ENCODE measurements around the gene SRSF11. TPM values are rescaled to one million over a fixed set of nuclear protein-coding genes. Genes with fewer than 3 reads are reported as not detected.

Gene SRSF11
- total RNA-seq, 2 experiments from 2014 or later: 177 to 178 TPM

GRCh38 chr1:70227439-70227838 lies 6.3 kb downstream of the SRSF11 start:
- Mint-ChIP-seq H3K27ac (peak overlapping the region; percentile 63), H3K36me3 (ENCODE audit: low read depth) (peaks cover 53% of the 10 kb centered on the region), H3K9me3 (no peaks in the 10 kb centered on the region), H3K4me1 (peaks cover 55% of the 10 kb centered on the region), H3K4me3 (no peak overlapping the region), H3K27me3 (no peaks in the 10 kb centered on the region)
- no peak for DNase-seq
- ChIA-PET CTCF (interaction anchor here (0.8 kb wide), 1 partner anchor 30 kb away, joined by 4 read pairs; no protein-coding TSS in a partner anchor), POLR2A (interaction anchor here (1.0 to 1.8 kb wide), 4 partner anchors 16 to 183 kb away, joined by 4 to 8 read pairs (median 6); partner anchors contain the start of genes CTH and LRRC40)

- Mint-ChIP-seq H3K9me3 (no peaks in the 10 kb centered on the region), H3K4me3 (no peak overlapping the region), H3K27me3 (no peaks in the 10 kb centered on the region), H3K27ac (no peak overlapping the region), H3K36me3 (ENCODE audit: low read depth) (peaks cover 53% of the 10 kb centered on the region), H3K4me1 (peaks cover 42% of the 10 kb centered on the region)
- ChIA-PET CTCF (no interaction called here), POLR2A (interaction anchor here (1.5 kb wide), 1 partner anchor 23 kb away, joined by 8 read pairs; the partner anchor contains the start of gene LRRC40)
- no peak for DNase-seq
Measured at GRCh38 chr1:70228670-70229069, 7.5 kb downstream of the SRSF11 start.

- H3K4me1 Mint-ChIP-seq: peaks cover 23% of the 10 kb centered on the region
- no peak for DNase-seq
- no peaks in the 10 kb centered on the region for H3K27me3 Mint-ChIP-seq
- CTCF ChIA-PET: no interaction called here
- POLR2A ChIA-PET: interaction anchor here (1.3 kb wide), 1 partner anchor 11 kb away, joined by 5 read pairs; the partner anchor contains the start of gene SRSF11
- peaks cover 65% of the 10 kb centered on the region for H3K36me3 Mint-ChIP-seq (ENCODE audit: low read depth)
- H3K4me3 Mint-ChIP-seq: no peak overlapping the region
- no peaks in the 10 kb centered on the region for H3K9me3 Mint-ChIP-seq
- no peak overlapping the region for H3K27ac Mint-ChIP-seq
Measured at GRCh38 chr1:70231475-70231874, 10.3 kb downstream of the SRSF11 start.

GRCh38 chr1:70234733-70235132 lies 13.6 kb downstream of the SRSF11 start:
- Mint-ChIP-seq H3K9me3 (no peaks in the 10 kb centered on the region), H3K27ac (no peak overlapping the region), H3K36me3 (ENCODE audit: low read depth) (peaks cover 77% of the 10 kb centered on the region), H3K4me3 (no peak overlapping the region), H3K4me1 (peaks cover 6% of the 10 kb centered on the region), H3K27me3 (no peaks in the 10 kb centered on the region)
- ChIA-PET POLR2A (interaction anchor here (1.0 to 1.7 kb wide), 4 partner anchors 8 to 120 kb away, joined by 3 to 8 read pairs (median 4); partner anchors contain the start of genes ANKRD13C and SRSF11), CTCF (interaction anchor here (1.6 kb wide), 1 partner anchor 101 kb away, joined by 4 read pairs; no protein-coding TSS in a partner anchor)
- no peak for DNase-seq

- ChIA-PET POLR2A (no interaction called here), CTCF (no interaction called here)
- H3K4me3 Mint-ChIP-seq: no peak overlapping the region
- DNase-seq: no peak
- no peak overlapping the region for H3K27ac Mint-ChIP-seq
- peaks cover 73% of the 10 kb centered on the region for H3K36me3 Mint-ChIP-seq (ENCODE audit: low read depth)
- H3K9me3 Mint-ChIP-seq: no peaks in the 10 kb centered on the region
- H3K27me3 Mint-ChIP-seq: no peaks in the 10 kb centered on the region
- H3K4me1 Mint-ChIP-seq: peaks cover 7% of the 10 kb centered on the region
Measured at GRCh38 chr1:70239940-70240339, 18.8 kb downstream of the SRSF11 start.

- ChIA-PET CTCF (no interaction called here), POLR2A (interaction anchor here (0.9 to 1.8 kb wide), 5 partner anchors 11 to 164 kb away, joined by 3 to 7 read pairs (median 3); partner anchors contain the start of genes ANKRD13C and CTH)
- Mint-ChIP-seq H3K4me3 (no peak overlapping the region), H3K36me3 (ENCODE audit: low read depth) (peaks cover 77% of the 10 kb centered on the region), H3K9me3 (no peaks in the 10 kb centered on the region), H3K27ac (peak overlapping the region; percentile 47), H3K4me1 (peaks cover 39% of the 10 kb centered on the region), H3K27me3 (no peaks in the 10 kb centered on the region)
- no peak for DNase-seq
Measured at GRCh38 chr1:70247122-70247521, 25.9 kb downstream of the SRSF11 start.

GRCh38 chr1:70247768-70248167 lies 26.6 kb downstream of the SRSF11 start:
- Mint-ChIP-seq H3K4me3 (no peak overlapping the region), H3K36me3 (ENCODE audit: low read depth) (peaks cover 76% of the 10 kb centered on the region), H3K9me3 (no peaks in the 10 kb centered on the region), H3K4me1 (peaks cover 39% of the 10 kb centered on the region), H3K27me3 (no peaks in the 10 kb centered on the region), H3K27ac (peak overlapping the region; percentile 78)
- ChIA-PET CTCF (no interaction called here), POLR2A (interaction anchor here (0.9 to 2.0 kb wide), 4 partner anchors 14 to 164 kb away, joined by 3 to 7 read pairs (median 4); partner anchors contain the start of genes ANKRD13C, CTH and SRSF11)
- no peak for DNase-seq

GRCh38 chr1:70248729-70249128 lies 27.5 kb downstream of the SRSF11 start:
- H3K9me3 Mint-ChIP-seq: no peaks in the 10 kb centered on the region
- no peak for DNase-seq
- ChIA-PET POLR2A (interaction anchor here (2.0 kb wide), 1 partner anchor 27 kb away, joined by 6 read pairs; the partner anchor contains the start of gene SRSF11), CTCF (no interaction called here)
- peaks cover 71% of the 10 kb centered on the region for H3K36me3 Mint-ChIP-seq (ENCODE audit: low read depth)
- peak overlapping the region; percentile 78 for H3K27ac Mint-ChIP-seq
- H3K4me1 Mint-ChIP-seq: peaks cover 37% of the 10 kb centered on the region
- H3K27me3 Mint-ChIP-seq: no peaks in the 10 kb centered on the region
- H3K4me3 Mint-ChIP-seq: no peak overlapping the region

GRCh38 chr1:70256664-70257063 lies 35.5 kb downstream of the SRSF11 start:
- Mint-ChIP-seq H3K36me3 (ENCODE audit: low read depth) (peaks cover 13% of the 10 kb centered on the region), H3K9me3 (no peaks in the 10 kb centered on the region), H3K27me3 (no peaks in the 10 kb centered on the region), H3K27ac (no peak overlapping the region), H3K4me3 (no peak overlapping the region), H3K4me1 (no peaks in the 10 kb centered on the region)
- DNase-seq: no peak
- ChIA-PET POLR2A (no interaction called here), CTCF (interaction anchor here (0.5 kb wide), 1 partner anchor 41 kb away, joined by 3 read pairs; no protein-coding TSS in a partner anchor)

GRCh38 chr1:70264839-70265238 lies 43.7 kb downstream of the SRSF11 start:
- H3K27me3 Mint-ChIP-seq: no peaks in the 10 kb centered on the region
- H3K27ac Mint-ChIP-seq: no peak overlapping the region
- H3K4me3 Mint-ChIP-seq: no peak overlapping the region
- DNase-seq: no peak
- ChIA-PET POLR2A (no interaction called here), CTCF (no interaction called here)
- no peaks in the 10 kb centered on the region for H3K9me3 Mint-ChIP-seq
- no peaks in the 10 kb centered on the region for H3K4me1 Mint-ChIP-seq
- peaks cover 40% of the 10 kb centered on the region for H3K36me3 Mint-ChIP-seq (ENCODE audit: low read depth)

- DNase-seq: no peak
- no peak overlapping the region for H3K4me3 Mint-ChIP-seq
- H3K9me3 Mint-ChIP-seq: no peaks in the 10 kb centered on the region
- ChIA-PET POLR2A (no interaction called here), CTCF (no interaction called here)
- no peaks in the 10 kb centered on the region for H3K27me3 Mint-ChIP-seq
- H3K27ac Mint-ChIP-seq: no peak overlapping the region
- H3K36me3 Mint-ChIP-seq (ENCODE audit: low read depth): peaks cover 38% of the 10 kb centered on the region
- no peaks in the 10 kb centered on the region for H3K4me1 Mint-ChIP-seq
Measured at GRCh38 chr1:70265946-70266345, 44.8 kb downstream of the SRSF11 start.

- no peak overlapping the region for H3K4me3 Mint-ChIP-seq
- no peaks in the 10 kb centered on the region for H3K9me3 Mint-ChIP-seq
- peaks cover 23% of the 10 kb centered on the region for H3K36me3 Mint-ChIP-seq (ENCODE audit: low read depth)
- POLR2A ChIA-PET: no interaction called here
- no peaks in the 10 kb centered on the region for H3K27me3 Mint-ChIP-seq
- CTCF ChIA-PET: no interaction called here
- DNase-seq: no peak
- H3K27ac Mint-ChIP-seq: no peak overlapping the region
- H3K4me1 Mint-ChIP-seq: peaks cover 2% of the 10 kb centered on the region
Measured at GRCh38 chr1:70277875-70278274, 56.7 kb downstream of the SRSF11 start.

- ChIA-PET POLR2A (no interaction called here), CTCF (no interaction called here)
- no peak for DNase-seq
- no peak overlapping the region for H3K27ac Mint-ChIP-seq
- no peaks in the 10 kb centered on the region for H3K27me3 Mint-ChIP-seq
- H3K36me3 Mint-ChIP-seq (ENCODE audit: low read depth): peaks cover 18% of the 10 kb centered on the region
- no peak overlapping the region for H3K4me3 Mint-ChIP-seq
- no peaks in the 10 kb centered on the region for H3K9me3 Mint-ChIP-seq
- peaks cover 2% of the 10 kb centered on the region for H3K4me1 Mint-ChIP-seq
Measured at GRCh38 chr1:70278710-70279109, 57.5 kb downstream of the SRSF11 start.

GRCh38 chr1:70284366-70284765 lies 63.2 kb downstream of the SRSF11 start:
- H3K27ac Mint-ChIP-seq: no peak overlapping the region
- no peaks in the 10 kb centered on the region for H3K27me3 Mint-ChIP-seq
- no peak overlapping the region for H3K4me3 Mint-ChIP-seq
- H3K9me3 Mint-ChIP-seq: no peaks in the 10 kb centered on the region
- CTCF ChIA-PET: no interaction called here
- no peaks in the 10 kb centered on the region for H3K4me1 Mint-ChIP-seq
- DNase-seq: no peak
- peaks cover 24% of the 10 kb centered on the region for H3K36me3 Mint-ChIP-seq (ENCODE audit: low read depth)
- POLR2A ChIA-PET: no interaction called here
